NOMO-1 treated with dmso at 0.1 percent for 144 hours (cell line): ENCODE results near the gene KCNF1.

Experiments
- DNase-seq: peaks from one replicate; lab custom pipeline; 2025; ENCODE audit not compliant: unreplicated experiment; lab: John Stamatoyannopoulos, UW

The KCNF1 gene

GRCh38 chr2:10961490-10961875 is 49.7 kb downstream of the KCNF1 start:
- no peak for DNase-seq

GRCh38 chr2:10962004-10962403 is 50.3 kb downstream of the KCNF1 start:
- no peak for DNase-seq

- no peak for DNase-seq
Observed at GRCh38 chr2:10963155-10963554, 51.4 kb downstream of the KCNF1 start.
